WTC11 (cell line): ENCODE data around the gene ETS1. TPM values are rescaled to one million over a fixed set of nuclear protein-coding genes. Genes with fewer than 3 reads are reported as not detected.

ENCODE experiments used
- ATAC-seq: fragments of 200-7000 bp; cut with Tn5 transposase; 2 replicates; pipeline ENCODE4 v1.10.0; 2021; ENCODE audit warnings: mild to moderate bottlenecking, moderate library complexity
- CTCF ChIA-PET: fragments of 300-600 bp; sonication (Branson Sonifier 250); formaldehyde crosslinking; loops from one replicate; lab custom pipeline; 2021; ENCODE audit warnings: antibody characterized with exemption; lab: Charles Lee
- POLR2A ChIA-PET: fragments of 350-600 bp; sonication (Branson Sonifier 250); formaldehyde crosslinking; loops from one replicate; lab custom pipeline; 2021; ENCODE audit warnings: antibody characterized with exemption; lab: Charles Lee
- DNase-seq: peaks from one replicate; pipeline ENCODE4 v3.0.0; 2021; ENCODE audit warnings: low spot score
- H3K27ac Mint-ChIP-seq: 2 replicates; pipeline ENCODE4 v1.8.0; 2021; ENCODE audit warnings: mixed read lengths
- H3K27me3 Mint-ChIP-seq: 2 replicates; pipeline ENCODE4 v1.8.0; 2021; ENCODE audit warnings: low read depth, mild to moderate bottlenecking, moderate library complexity, mixed read lengths
- H3K36me3 Mint-ChIP-seq: 2 replicates; pipeline ENCODE4 v1.8.0; 2021; ENCODE audit warnings: mixed read lengths
- H3K4me1 Mint-ChIP-seq: 2 replicates; pipeline ENCODE4 v1.8.0; 2022; ENCODE audit warnings: mixed read lengths
- H3K4me3 Mint-ChIP-seq: 2 replicates; pipeline ENCODE4 v1.8.0; 2021; ENCODE audit warnings: mild to moderate bottlenecking, moderate library complexity, mixed read lengths
- H3K9me3 Mint-ChIP-seq: 2 replicates; pipeline ENCODE4 v1.8.0; 2021; ENCODE audit warnings: mixed read lengths
- CREB1 ChIP-seq: sonication (generic); formaldehyde crosslinking; IDR thresholded peaks from 2 replicates; pipeline ENCODE4 v1.8.0; 2023; ENCODE audit warnings: mild to moderate bottlenecking, missing genetic modification reagents
- ESRRA ChIP-seq: sonication (generic); formaldehyde crosslinking; IDR thresholded peaks from 2 replicates; pipeline ENCODE4 v1.8.1; 2022; ENCODE audit warnings: mild to moderate bottlenecking, missing genetic modification reagents, borderline replicate concordance
- GABPB1 ChIP-seq: sonication (generic); formaldehyde crosslinking; IDR thresholded peaks from 2 replicates; pipeline ENCODE4 v1.8.1; 2023; ENCODE audit warnings: mild to moderate bottlenecking, missing genetic modification reagents
- HMGA2 ChIP-seq: fragments of 250-450 bp; sonication (Bioruptor Pico); IDR thresholded peaks from 2 replicates; pipeline ENCODE4 v1.4.0; 2021; ENCODE audit warnings: mild to moderate bottlenecking, moderate library complexity
- MXD4 ChIP-seq: fragments of 250-450 bp; sonication (Bioruptor Pico); IDR thresholded peaks from 2 replicates; pipeline ENCODE4 v1.8.0; 2021; ENCODE audit warnings: mild to moderate bottlenecking, moderate library complexity, borderline replicate concordance
- NFYB ChIP-seq: sonication (generic); formaldehyde crosslinking; conservative IDR thresholded peaks from 2 replicates; pipeline ENCODE4 v1.8.0; 2022; ENCODE audit warnings: low read depth, missing genetic modification reagents
- TEAD1 ChIP-seq: sonication (generic); formaldehyde crosslinking; IDR thresholded peaks from 2 replicates; pipeline ENCODE4 v1.8.0; 2022; ENCODE audit warnings: mild to moderate bottlenecking, missing genetic modification reagents
- ZNF219 ChIP-seq: sonication (generic); formaldehyde crosslinking; IDR thresholded peaks from 2 replicates; pipeline ENCODE4 v1.8.0; 2023; ENCODE audit warnings: missing genetic modification reagents, mild to moderate bottlenecking, borderline replicate concordance
- ZNF263 ChIP-seq: sonication (generic); formaldehyde crosslinking; IDR thresholded peaks from 2 replicates; pipeline ENCODE4 v1.8.1; 2022; ENCODE audit warnings: low read depth, mild to moderate bottlenecking, moderate library complexity, missing genetic modification reagents
- ZNF416 ChIP-seq: fragments of 250-450 bp; sonication (Bioruptor Pico); IDR thresholded peaks from 2 replicates; pipeline ENCODE4 v1.9.0; 2021; ENCODE audit warnings: mild to moderate bottlenecking, inconsistent platforms
- total RNA-seq: library from RNA; stranded (reverse); gene quantifications from 3 replicates; pipeline ENCODE4 v1.2.3, GENCODE V29; 2021
- TF ChIP-seq, protein P1 (sequence below): fragments of 250-450 bp; sonication (Bioruptor Pico); IDR thresholded peaks from 2 replicates; pipeline ENCODE4 v1.9.0; 2021; ENCODE audit warnings: moderate library complexity, mild to moderate bottlenecking, inconsistent platforms, borderline replicate concordance
- TF ChIP-seq, protein P2 (sequence below): sonication (generic); formaldehyde crosslinking; IDR thresholded peaks from 2 replicates; pipeline ENCODE4 v1.8.0; 2022; ENCODE audit warnings: mild to moderate bottlenecking, missing genetic modification reagents
- TF ChIP-seq, protein P3 (sequence below): sonication (generic); formaldehyde crosslinking; IDR thresholded peaks from 2 replicates; pipeline ENCODE4 v1.8.1; 2023; ENCODE audit warnings: mild to moderate bottlenecking, missing genetic modification reagents, moderate library complexity
- TF ChIP-seq, protein P4 (sequence below): fragments of 250-450 bp; sonication (Bioruptor Pico); IDR thresholded peaks from 2 replicates; pipeline ENCODE4 v1.9.0; 2021; ENCODE audit warnings: mild to moderate bottlenecking
- TF ChIP-seq, protein P5 (sequence below): sonication (generic); formaldehyde crosslinking; IDR thresholded peaks from 2 replicates; pipeline ENCODE4 v1.8.0; 2022; ENCODE audit warnings: mild to moderate bottlenecking, missing genetic modification reagents
- TF ChIP-seq, protein P6 (sequence below): sonication (generic); formaldehyde crosslinking; IDR thresholded peaks from 2 replicates; pipeline ENCODE4 v1.8.1; 2022; ENCODE audit warnings: missing genetic modification reagents, borderline replicate concordance
- TF ChIP-seq, protein P7 (sequence below): sonication (generic); formaldehyde crosslinking; IDR thresholded peaks from 2 replicates; pipeline ENCODE4 v1.8.1; 2022; ENCODE audit warnings: mild to moderate bottlenecking, moderate library complexity, missing genetic modification reagents
- TF ChIP-seq, protein P8 (sequence below): sonication (generic); formaldehyde crosslinking; IDR thresholded peaks from 2 replicates; pipeline ENCODE4 v1.8.0; 2023; ENCODE audit warnings: mild to moderate bottlenecking, missing genetic modification reagents

ETS1 gene
- total RNA-seq, 1 experiment from 2014 or later, result 33.1 TPM

DNA sequence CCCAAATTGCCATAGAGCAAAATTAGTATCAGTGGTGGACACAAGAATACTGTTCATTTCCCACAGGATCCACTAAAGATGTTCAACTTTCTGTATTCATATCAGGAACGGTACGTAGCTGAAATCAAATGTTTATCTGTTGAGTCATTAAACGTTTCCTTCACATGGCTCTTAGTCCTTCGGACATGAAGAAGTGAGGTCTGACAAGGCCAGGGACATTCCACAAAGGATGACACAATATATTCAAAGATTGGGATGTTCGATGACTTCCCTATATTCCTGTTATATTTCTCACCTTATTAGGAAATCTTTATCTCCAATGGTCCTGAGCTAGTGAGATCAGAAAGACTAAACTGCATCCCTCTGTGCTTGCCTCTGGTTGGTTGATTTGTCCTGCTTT lies 129.0 kb downstream of the ETS1 start:
- no peak for TF ChIP-seq GABPB1
- TF ChIP-seq, protein P1, sequence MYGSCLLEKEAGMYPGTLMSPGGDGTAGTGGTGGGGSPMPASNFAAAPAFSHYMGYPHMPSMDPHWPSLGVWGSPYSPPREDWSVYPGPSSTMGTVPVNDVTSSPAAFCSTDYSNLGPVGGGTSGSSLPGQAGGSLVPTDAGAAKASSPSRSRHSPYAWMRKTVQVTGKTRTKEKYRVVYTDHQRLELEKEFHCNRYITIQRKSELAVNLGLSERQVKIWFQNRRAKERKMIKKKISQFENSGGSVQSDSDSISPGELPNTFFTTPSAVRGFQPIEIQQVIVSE (CRISPR knock-in tag), result no peak
- no peak for TF ChIP-seq CREB1
- TF ChIP-seq, all 79 proteins: peak for 0
- no peaks in the 10 kb centered on the region for H3K4me1 Mint-ChIP-seq
- no peaks in the 10 kb centered on the region for H3K9me3 Mint-ChIP-seq
- DNase-seq, result no peak
- H3K4me3 Mint-ChIP-seq, result no peak overlapping the region
- H3K36me3 Mint-ChIP-seq, result peaks cover 14% of the 10 kb centered on the region
- H3K27me3 Mint-ChIP-seq, result no peaks in the 10 kb centered on the region
- POLR2A ChIA-PET, result no interaction called here
- no peak overlapping the region for H3K27ac Mint-ChIP-seq
- CTCF ChIA-PET, result no interaction called here
- no peak for ATAC-seq

DNA sequence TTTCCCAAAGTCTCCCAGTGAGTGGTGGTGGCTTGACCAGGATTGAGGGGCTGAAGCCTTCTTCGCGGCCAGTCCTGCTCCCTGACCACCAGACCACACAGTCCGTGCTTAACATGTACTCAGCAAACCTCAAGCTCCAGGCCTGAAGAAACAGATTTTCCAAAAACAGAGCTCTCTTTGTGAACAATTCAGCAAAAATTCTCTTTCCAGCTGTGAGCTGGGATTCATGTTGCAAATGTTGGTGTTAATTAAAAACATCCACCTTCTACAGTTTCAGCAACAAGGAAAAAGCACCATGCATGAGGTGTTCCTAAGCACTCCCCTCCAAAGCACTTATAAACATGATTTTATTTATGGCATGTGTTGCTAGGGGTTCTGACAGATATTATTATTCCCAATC lies 129.5 kb downstream of the ETS1 start:
- Mint-ChIP-seq H3K4me1 (no peaks in the 10 kb centered on the region), H3K4me3 (no peak overlapping the region), H3K27me3 (no peaks in the 10 kb centered on the region), H3K36me3 (peaks cover 12% of the 10 kb centered on the region), H3K9me3 (no peaks in the 10 kb centered on the region), H3K27ac (no peak overlapping the region)
- TF ChIP-seq HMGA2 (CRISPR knock-in tag) (no peak), MXD4 (CRISPR knock-in tag) (no peak), ZNF416 (CRISPR knock-in tag) (no peak), NFYB (CRISPR knock-in tag) (no peak), TEAD1 (CRISPR knock-in tag) (no peak), ZNF219 (no peak), ESRRA (no peak), CREB1 (no peak)
- TF ChIP-seq, protein P2, sequence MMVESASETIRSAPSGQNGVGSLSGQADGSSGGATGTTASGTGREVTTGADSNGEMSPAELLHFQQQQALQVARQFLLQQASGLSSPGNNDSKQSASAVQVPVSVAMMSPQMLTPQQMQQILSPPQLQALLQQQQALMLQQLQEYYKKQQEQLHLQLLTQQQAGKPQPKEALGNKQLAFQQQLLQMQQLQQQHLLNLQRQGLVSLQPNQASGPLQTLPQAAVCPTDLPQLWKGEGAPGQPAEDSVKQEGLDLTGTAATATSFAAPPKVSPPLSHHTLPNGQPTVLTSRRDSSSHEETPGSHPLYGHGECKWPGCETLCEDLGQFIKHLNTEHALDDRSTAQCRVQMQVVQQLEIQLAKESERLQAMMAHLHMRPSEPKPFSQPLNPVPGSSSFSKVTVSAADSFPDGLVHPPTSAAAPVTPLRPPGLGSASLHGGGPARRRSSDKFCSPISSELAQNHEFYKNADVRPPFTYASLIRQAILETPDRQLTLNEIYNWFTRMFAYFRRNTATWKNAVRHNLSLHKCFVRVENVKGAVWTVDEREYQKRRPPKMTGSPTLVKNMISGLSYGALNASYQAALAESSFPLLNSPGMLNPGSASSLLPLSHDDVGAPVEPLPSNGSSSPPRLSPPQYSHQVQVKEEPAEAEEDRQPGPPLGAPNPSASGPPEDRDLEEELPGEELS (CRISPR knock-in tag), result no peak
- TF ChIP-seq, protein P3, sequence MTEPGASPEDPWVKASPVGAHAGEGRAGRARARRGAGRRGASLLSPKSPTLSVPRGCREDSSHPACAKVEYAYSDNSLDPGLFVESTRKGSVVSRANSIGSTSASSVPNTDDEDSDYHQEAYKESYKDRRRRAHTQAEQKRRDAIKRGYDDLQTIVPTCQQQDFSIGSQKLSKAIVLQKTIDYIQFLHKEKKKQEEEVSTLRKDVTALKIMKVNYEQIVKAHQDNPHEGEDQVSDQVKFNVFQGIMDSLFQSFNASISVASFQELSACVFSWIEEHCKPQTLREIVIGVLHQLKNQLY, result no peak
- TF ChIP-seq, protein P1 (CRISPR knock-in tag), result no peak
- TF ChIP-seq, protein P4, sequence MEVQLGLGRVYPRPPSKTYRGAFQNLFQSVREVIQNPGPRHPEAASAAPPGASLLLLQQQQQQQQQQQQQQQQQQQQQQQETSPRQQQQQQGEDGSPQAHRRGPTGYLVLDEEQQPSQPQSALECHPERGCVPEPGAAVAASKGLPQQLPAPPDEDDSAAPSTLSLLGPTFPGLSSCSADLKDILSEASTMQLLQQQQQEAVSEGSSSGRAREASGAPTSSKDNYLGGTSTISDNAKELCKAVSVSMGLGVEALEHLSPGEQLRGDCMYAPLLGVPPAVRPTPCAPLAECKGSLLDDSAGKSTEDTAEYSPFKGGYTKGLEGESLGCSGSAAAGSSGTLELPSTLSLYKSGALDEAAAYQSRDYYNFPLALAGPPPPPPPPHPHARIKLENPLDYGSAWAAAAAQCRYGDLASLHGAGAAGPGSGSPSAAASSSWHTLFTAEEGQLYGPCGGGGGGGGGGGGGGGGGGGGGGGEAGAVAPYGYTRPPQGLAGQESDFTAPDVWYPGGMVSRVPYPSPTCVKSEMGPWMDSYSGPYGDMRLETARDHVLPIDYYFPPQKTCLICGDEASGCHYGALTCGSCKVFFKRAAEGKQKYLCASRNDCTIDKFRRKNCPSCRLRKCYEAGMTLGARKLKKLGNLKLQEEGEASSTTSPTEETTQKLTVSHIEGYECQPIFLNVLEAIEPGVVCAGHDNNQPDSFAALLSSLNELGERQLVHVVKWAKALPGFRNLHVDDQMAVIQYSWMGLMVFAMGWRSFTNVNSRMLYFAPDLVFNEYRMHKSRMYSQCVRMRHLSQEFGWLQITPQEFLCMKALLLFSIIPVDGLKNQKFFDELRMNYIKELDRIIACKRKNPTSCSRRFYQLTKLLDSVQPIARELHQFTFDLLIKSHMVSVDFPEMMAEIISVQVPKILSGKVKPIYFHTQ (CRISPR knock-in tag), result no peak
- TF ChIP-seq, protein P5, sequence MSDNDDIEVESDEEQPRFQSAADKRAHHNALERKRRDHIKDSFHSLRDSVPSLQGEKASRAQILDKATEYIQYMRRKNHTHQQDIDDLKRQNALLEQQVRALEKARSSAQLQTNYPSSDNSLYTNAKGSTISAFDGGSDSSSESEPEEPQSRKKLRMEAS (CRISPR knock-in tag), result no peak
- DNase-seq (no peak), ATAC-seq (no peak)
- ChIA-PET CTCF (no interaction called here), POLR2A (no interaction called here)

DNA sequence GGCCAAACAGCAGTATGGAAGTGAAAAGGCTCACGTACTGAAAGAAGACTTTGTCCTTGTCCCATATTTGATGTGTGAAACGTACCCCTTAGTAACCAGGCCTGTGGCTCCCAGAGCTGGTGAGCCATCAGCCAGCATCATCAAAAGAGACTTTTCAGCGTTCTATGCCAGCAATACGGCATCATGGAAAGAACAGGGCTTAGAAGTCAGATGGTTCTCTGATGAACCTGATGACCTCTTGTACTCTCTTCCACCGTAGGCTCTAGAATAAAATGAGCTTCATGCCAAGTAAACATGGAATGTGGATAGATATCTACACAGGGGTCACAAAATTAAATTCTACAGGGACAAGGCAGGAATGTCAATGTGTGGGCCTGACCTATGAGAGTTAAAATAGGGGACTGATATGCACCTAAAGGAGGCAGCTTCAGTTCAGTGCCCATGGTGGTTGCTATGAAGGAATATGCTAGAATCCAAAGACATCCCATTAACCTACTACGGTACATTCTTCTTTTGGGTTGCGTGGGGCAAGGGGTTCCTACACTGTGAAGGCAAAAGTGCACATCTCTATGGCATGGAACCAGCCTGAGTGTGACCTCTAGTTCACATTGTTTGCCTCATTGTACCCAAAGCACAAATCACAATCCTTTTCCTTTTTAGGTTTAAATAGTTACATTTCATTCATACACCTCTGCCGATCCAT lies 130.6 kb downstream of the ETS1 start:
- DNase-seq (no peak), ATAC-seq (no peak)
- H3K27me3 Mint-ChIP-seq, result no peaks in the 10 kb centered on the region
- H3K36me3 Mint-ChIP-seq, result peaks cover 5% of the 10 kb centered on the region
- ChIA-PET CTCF (interaction anchor here (1.6 kb wide), 1 partner anchor 171 kb away, joined by 3 read pairs; no protein-coding TSS in a partner anchor), POLR2A (no interaction called here)
- H3K4me3 Mint-ChIP-seq, result no peak overlapping the region
- H3K27ac Mint-ChIP-seq, result no peak overlapping the region
- H3K9me3 Mint-ChIP-seq, result no peaks in the 10 kb centered on the region
- H3K4me1 Mint-ChIP-seq, result no peaks in the 10 kb centered on the region
- TF ChIP-seq, protein P6, sequence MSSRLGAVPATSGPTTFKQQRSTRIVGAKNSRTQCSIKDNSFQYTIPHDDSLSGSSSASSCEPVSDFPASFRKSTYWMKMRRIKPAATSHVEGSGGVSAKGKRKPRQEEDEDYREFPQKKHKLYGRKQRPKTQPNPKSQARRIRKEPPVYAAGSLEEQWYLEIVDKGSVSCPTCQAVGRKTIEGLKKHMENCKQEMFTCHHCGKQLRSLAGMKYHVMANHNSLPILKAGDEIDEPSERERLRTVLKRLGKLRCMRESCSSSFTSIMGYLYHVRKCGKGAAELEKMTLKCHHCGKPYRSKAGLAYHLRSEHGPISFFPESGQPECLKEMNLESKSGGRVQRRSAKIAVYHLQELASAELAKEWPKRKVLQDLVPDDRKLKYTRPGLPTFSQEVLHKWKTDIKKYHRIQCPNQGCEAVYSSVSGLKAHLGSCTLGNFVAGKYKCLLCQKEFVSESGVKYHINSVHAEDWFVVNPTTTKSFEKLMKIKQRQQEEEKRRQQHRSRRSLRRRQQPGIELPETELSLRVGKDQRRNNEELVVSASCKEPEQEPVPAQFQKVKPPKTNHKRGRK (CRISPR knock-in tag), result no peak
- TF ChIP-seq, protein P7, sequence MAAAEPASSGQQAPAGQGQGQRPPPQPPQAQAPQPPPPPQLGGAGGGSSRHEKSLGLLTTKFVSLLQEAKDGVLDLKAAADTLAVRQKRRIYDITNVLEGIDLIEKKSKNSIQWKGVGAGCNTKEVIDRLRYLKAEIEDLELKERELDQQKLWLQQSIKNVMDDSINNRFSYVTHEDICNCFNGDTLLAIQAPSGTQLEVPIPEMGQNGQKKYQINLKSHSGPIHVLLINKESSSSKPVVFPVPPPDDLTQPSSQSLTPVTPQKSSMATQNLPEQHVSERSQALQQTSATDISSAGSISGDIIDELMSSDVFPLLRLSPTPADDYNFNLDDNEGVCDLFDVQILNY (CRISPR knock-in tag), result no peak
- TF ChIP-seq, protein P8, sequence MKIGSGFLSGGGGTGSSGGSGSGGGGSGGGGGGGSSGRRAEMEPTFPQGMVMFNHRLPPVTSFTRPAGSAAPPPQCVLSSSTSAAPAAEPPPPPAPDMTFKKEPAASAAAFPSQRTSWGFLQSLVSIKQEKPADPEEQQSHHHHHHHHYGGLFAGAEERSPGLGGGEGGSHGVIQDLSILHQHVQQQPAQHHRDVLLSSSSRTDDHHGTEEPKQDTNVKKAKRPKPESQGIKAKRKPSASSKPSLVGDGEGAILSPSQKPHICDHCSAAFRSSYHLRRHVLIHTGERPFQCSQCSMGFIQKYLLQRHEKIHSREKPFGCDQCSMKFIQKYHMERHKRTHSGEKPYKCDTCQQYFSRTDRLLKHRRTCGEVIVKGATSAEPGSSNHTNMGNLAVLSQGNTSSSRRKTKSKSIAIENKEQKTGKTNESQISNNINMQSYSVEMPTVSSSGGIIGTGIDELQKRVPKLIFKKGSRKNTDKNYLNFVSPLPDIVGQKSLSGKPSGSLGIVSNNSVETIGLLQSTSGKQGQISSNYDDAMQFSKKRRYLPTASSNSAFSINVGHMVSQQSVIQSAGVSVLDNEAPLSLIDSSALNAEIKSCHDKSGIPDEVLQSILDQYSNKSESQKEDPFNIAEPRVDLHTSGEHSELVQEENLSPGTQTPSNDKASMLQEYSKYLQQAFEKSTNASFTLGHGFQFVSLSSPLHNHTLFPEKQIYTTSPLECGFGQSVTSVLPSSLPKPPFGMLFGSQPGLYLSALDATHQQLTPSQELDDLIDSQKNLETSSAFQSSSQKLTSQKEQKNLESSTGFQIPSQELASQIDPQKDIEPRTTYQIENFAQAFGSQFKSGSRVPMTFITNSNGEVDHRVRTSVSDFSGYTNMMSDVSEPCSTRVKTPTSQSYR (CRISPR knock-in tag), result no peak
- no peak for TF ChIP-seq ZNF263 (CRISPR knock-in tag)
- no peak for TF ChIP-seq GABPB1
